Spleen (tissue), 11 donors: Measurements from ENCODE around the gene TBC1D32. TPM values are rescaled to one million over a fixed set of nuclear protein-coding genes. Genes with fewer than 3 reads are reported as not detected.

ENCODE experiments used
- DNase-seq: peaks from one replicate; pipeline ENCODE4 v3.0.0-alpha.2; 2020
- H3K27ac ChIP-seq, 8 donors: fragments of 200-600 bp; sonication (generic) in 7 of 8; 1 replicate in 4 of 8; 2 replicates in 4 of 8; pipeline versions ENCODE4 v1.5.0 to v1.8.0; 2016 to 2021; ENCODE audit warnings: inconsistent platforms in 4 of 8, mild to moderate bottlenecking in 4 of 8, moderate library complexity in 1 of 8
- H3K27me3 ChIP-seq, 7 donors: fragments of 200-600 bp; sonication (generic) in 6 of 7; replicated peaks in 1 of 7; 1 replicate in 4 of 7; 2 replicates in 3 of 7; pipeline versions ENCODE4 v1.5.0 to v1.8.0; 2016 to 2021; ENCODE audit warnings: inconsistent platforms in 3 of 7, mild to moderate bottlenecking in 1 of 7
- H3K36me3 ChIP-seq, 6 donors: fragments of 200-600 bp; sonication (generic) in 5 of 6; 1 replicate in 4 of 6; 2 replicates in 2 of 6; pipeline versions ENCODE4 v1.5.0 to v1.8.0; 2016 to 2021; ENCODE audit warnings: inconsistent platforms in 2 of 6
- H3K4me1 ChIP-seq, 6 donors: fragments of 200-600 bp; sonication (generic) in 5 of 6; 1 replicate in 3 of 6; 2 replicates in 3 of 6; pipeline versions ENCODE4 v1.5.0 to v1.8.0; 2016 to 2021; ENCODE audit warnings: inconsistent platforms in 3 of 6
- H3K4me3 ChIP-seq, 8 donors: fragments of 200-600 bp; sonication (generic) in 7 of 8; 1 replicate in 4 of 8; 2 replicates in 4 of 8; pipeline versions ENCODE4 v1.5.0 to v1.8.0; 2016 to 2021; ENCODE audit warnings: inconsistent platforms in 4 of 8, mild to moderate bottlenecking in 4 of 8, moderate library complexity in 2 of 8
- H3K9me3 ChIP-seq, 8 donors: fragments of 200-600 bp; sonication (generic) in 7 of 8; 1 replicate in 4 of 8; 2 replicates in 4 of 8; pipeline versions ENCODE4 v1.5.0 to v1.8.0; 2016 to 2021; ENCODE audit warnings: inconsistent platforms in 4 of 8
- CTCF ChIP-seq, 11 experiments: fragments of 200-600 bp in 7 of 11; fragments of 450-650 bp in 4 of 11; sonication (generic) in 4 of 11; IDR thresholded peaks in 8 of 11; conservative IDR thresholded peaks in 3 of 11; 1 replicate in 7 of 11; 2 replicates in 4 of 11; pipeline versions ENCODE4 v1.4.0 to v1.8.0; 2016 to 2021; ENCODE audit warnings: antibody characterized with exemption in 11 of 11, inconsistent platforms in 4 of 11, mild to moderate bottlenecking in 1 of 11
- POLR2A ChIP-seq, 3 donors: fragments of 450-650 bp; IDR thresholded peaks; one replicate each; pipeline ENCODE4 v1.5.1; 2017; ENCODE audit warnings: antibody characterized with exemption in 3 of 3, mild to moderate bottlenecking in 1 of 3
- POLR2AphosphoS5 ChIP-seq, 3 donors: sonication (generic); formaldehyde crosslinking; IDR thresholded peaks; one replicate each; pipeline ENCODE4 v1.5.1; 2017; ENCODE audit warnings: antibody characterized with exemption in 3 of 3
- WGBS, 5 donors: extraction: QIAGEN DNeasy Blood & Tissue Kit in 3 of 5; methylation state at CpG; one replicate each; pipeline versions ENCODE4 v1.1.5 to v1.1.7; 2013 to 2018; 5-methylcytosine and 5-hydroxymethylcytosine counted together
- intact Hi-C: fragments of 100-400 bp; cut with DNase I; formaldehyde crosslinking; loops from one replicate; pipeline ENCODE4 v1.15.0; 2023; ENCODE audit warnings: low total_unique reads
- polyA plus RNA-seq, 3 donors: library from polyadenylated mRNA; stranded (reverse); fragments of 200-250 nt; gene quantifications; one replicate each; pipeline ENCODE4 v1.2.1, GENCODE V29; 2013
- total RNA-seq, 7 donors: library from RNA; depleted of rRNA in 3 of 7; stranded (reverse); fragments of >200 nt in 3 of 7; fragmentation: NEBNext Ultra II Directional in 4 of 7; extraction: Animal tissue kit (Norgen Biotek cat#: 25700) in 4 of 7; gene quantifications; one replicate each; pipeline versions ENCODE4 v1.1.0 to v1.2.1, GENCODE V29; 2016 to 2021
- donor health status: healthy with polysubstance abuse.
- donor health status: DM: no; HTN: no; CAD: no; lungs with moderate emphysema.
- donor health status: DM: no; HTN: no; CAD: no.
- donor health status: Bipolar disorder and iron deficiency.
- donor health status: healthy.
- donor health status: DM: no; HTN: no; CAD: no.
- donor health status: DM: yes; HTN: yes; CAD: no.

TBC1D32 gene
- total and polyA plus RNA-seq, 10 donors: 1.5 to 18.8 (median 12.6) TPM

GRCh38 chr6:121333196-121333595 is 1.1 kb downstream of the TBC1D32 start:
- 91 to 95% (median 93%) methylated on average over 4 of the region's 4 CpGs for WGBS, 5 donors
- intact Hi-C loops: no loop called here
- H3K4me1 ChIP-seq: peaks cover 0 to 32% (median 17%) of the 10 kb centered on the region in 6 donors

GRCh38 chr6:121330516-121330915 is 3.8 kb downstream of the TBC1D32 start:
- Histone ChIP-seq H3K4me3 (no peak overlapping the region), H3K27me3 (no peaks in the 10 kb centered on the region), H3K27ac (no peak overlapping the region), H3K36me3 (peaks cover 0 to 5% (median 0%) of the 10 kb centered on the region in 6 donors), H3K4me1 (peaks cover 0 to 29% (median 16%) of the 10 kb centered on the region in 6 donors), H3K9me3 (no peaks in the 10 kb centered on the region)
- no peak for TF ChIP-seq POLR2AphosphoS5 (IDR thresholded peaks at IDR 0.05)
- TF ChIP-seq POLR2A (IDR thresholded peaks at IDR 0.05): no peak
- TF ChIP-seq CTCF (IDR thresholded peaks at IDR 0.05 in 8 of 11, conservative IDR thresholded peaks at IDR 0.05 in 3 of 11): no peak
- DNase-seq: no peak
- intact Hi-C loops: no loop called here
- 76 to 89% (median 80%) methylated on average over 2 of the region's 2 CpGs for WGBS, 5 donors

More at GRCh38 chr6:121333196-121333595, 1.1 kb downstream of the TBC1D32 start:
- DNase-seq: no peak
- H3K4me3 ChIP-seq: peak overlapping the region in 1 of 8 donors; percentile 88
- no peaks in the 10 kb centered on the region for H3K27me3 ChIP-seq
- no peaks in the 10 kb centered on the region for H3K9me3 ChIP-seq
- TF ChIP-seq CTCF (IDR thresholded peaks at IDR 0.05 in 8 of 11, conservative IDR thresholded peaks at IDR 0.05 in 3 of 11): no peak
- no peak for TF ChIP-seq POLR2AphosphoS5 (IDR thresholded peaks at IDR 0.05)
- no peak for TF ChIP-seq POLR2A (IDR thresholded peaks at IDR 0.05)
- no peak overlapping the region for H3K27ac ChIP-seq
- H3K36me3 ChIP-seq: peaks cover 0 to 5% (median 0%) of the 10 kb centered on the region in 6 donors

GRCh38 chr6:121321282-121321681 is 13.0 kb downstream of the TBC1D32 start:
- Histone ChIP-seq H3K4me3 (no peak overlapping the region), H3K27me3 (no peaks in the 10 kb centered on the region), H3K27ac (no peak overlapping the region), H3K9me3 (no peaks in the 10 kb centered on the region), H3K4me1 (no peaks in the 10 kb centered on the region), H3K36me3 (peaks cover 0 to 28% (median 7%) of the 10 kb centered on the region in 6 donors)
- intact Hi-C loops: no loop called here
- no peak for DNase-seq
- 71 to 85% (median 80%) methylated on average over 4 of the region's 4 CpGs for WGBS, 5 donors
- TF ChIP-seq POLR2AphosphoS5 (IDR thresholded peaks at IDR 0.05): no peak
- TF ChIP-seq CTCF (IDR thresholded peaks at IDR 0.05 in 8 of 11, conservative IDR thresholded peaks at IDR 0.05 in 3 of 11): no peak
- no peak for TF ChIP-seq POLR2A (IDR thresholded peaks at IDR 0.05)

- Histone ChIP-seq H3K27ac (no peak overlapping the region), H3K4me3 (peak overlapping the region in 1 of 8 donors; percentile 42), H3K27me3 (no peaks in the 10 kb centered on the region), H3K9me3 (no peaks in the 10 kb centered on the region), H3K36me3 (peaks cover 0 to 30% (median 7%) of the 10 kb centered on the region in 6 donors), H3K4me1 (no peaks in the 10 kb centered on the region)
- intact Hi-C loops: no loop called here
- 85 to 97% (median 92%) methylated on average over 2 of the region's 2 CpGs for WGBS, 5 donors
- TF ChIP-seq POLR2AphosphoS5 (IDR thresholded peaks at IDR 0.05): no peak
- TF ChIP-seq CTCF (IDR thresholded peaks at IDR 0.05 in 8 of 11, conservative IDR thresholded peaks at IDR 0.05 in 3 of 11): no peak
- TF ChIP-seq POLR2A (IDR thresholded peaks at IDR 0.05): no peak
- DNase-seq: no peak
Observed at GRCh38 chr6:121319603-121320002, 14.7 kb downstream of the TBC1D32 start.
